KBM-7 (cell line): ENCODE results near the gene SLC25A45.

Experiments used
- DNase-seq: peaks from one replicate; pipeline ENCODE4 v3.0.0-alpha.2; 2015
- in situ Hi-C: fragments of 300-500 bp; cut with MboI; formaldehyde crosslinking; loops from 2 replicates; pipeline ENCODE4 v1.14.3; 2020; ENCODE audit warnings: low sequenced_read_pairs, low pct_unique_long_range_greater_than_20kb, mixed read lengths

Gene SLC25A45

DNA sequence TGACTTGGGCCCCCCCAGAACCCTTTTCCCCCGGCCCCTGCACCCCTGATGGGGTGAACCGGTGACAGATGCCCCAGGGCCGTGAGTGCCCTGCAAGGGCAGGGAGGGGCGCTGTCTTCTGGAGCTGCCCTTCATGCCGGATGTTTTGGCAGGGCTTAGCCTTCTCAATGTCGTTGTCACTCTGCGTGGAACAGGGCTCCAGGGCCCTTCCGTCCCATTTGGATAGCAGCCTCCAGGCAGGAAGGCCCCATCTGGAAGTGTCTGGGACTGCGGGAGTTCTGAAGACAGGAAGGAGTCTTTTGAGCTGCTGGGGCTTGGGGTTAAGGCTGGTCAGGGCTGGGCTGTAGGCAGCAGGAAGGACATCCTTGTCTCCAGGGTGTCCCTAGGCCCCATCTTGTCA, 8.6 kb upstream of the SLC25A45 start:
- in situ Hi-C loops: no loop called here
- DNase-seq: no peak

DNA sequence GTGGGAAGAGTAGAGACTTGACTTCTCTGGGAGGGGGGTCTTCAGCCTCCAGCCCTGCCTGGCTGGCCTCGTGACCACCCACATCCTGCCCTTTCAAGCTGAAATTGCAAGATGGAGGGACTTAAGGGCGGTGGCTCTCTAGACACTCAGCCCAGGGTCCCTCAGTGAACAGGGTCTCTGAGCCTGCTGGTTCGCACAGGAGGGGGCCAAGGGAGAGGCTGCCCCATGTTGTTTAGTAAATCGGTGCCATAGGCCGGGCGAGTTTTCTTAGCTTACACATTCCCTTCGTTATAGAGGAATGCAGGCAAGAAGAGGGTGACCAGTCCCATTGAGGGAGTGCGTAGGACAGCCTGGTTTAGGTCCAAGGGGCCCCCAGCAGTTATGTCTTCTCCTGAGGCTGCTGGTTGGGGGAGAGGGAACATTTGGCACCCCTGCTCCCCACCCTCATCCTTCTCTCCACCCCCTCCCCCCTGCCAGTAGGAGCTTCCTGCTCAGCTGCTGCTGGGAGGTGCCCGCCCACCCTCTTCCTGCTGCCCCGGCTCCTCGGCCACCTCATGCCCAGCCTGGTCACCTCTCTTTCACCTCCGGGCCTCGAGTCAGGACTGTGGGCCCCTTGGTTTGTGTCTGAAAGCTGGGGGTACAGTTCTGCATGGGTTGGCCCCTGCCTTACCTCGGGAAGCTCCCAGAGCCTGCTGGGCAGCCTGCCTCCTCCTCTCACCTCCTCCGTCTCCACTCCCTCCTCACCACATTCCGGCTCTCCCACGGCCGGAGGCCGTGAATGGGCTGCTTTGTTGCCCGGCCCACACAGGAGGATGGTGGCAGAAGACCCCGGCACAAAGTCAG, 7.9 kb upstream of the SLC25A45 start:
- DNase-seq: no peak
- in situ Hi-C loops: no loop called here

DNA sequence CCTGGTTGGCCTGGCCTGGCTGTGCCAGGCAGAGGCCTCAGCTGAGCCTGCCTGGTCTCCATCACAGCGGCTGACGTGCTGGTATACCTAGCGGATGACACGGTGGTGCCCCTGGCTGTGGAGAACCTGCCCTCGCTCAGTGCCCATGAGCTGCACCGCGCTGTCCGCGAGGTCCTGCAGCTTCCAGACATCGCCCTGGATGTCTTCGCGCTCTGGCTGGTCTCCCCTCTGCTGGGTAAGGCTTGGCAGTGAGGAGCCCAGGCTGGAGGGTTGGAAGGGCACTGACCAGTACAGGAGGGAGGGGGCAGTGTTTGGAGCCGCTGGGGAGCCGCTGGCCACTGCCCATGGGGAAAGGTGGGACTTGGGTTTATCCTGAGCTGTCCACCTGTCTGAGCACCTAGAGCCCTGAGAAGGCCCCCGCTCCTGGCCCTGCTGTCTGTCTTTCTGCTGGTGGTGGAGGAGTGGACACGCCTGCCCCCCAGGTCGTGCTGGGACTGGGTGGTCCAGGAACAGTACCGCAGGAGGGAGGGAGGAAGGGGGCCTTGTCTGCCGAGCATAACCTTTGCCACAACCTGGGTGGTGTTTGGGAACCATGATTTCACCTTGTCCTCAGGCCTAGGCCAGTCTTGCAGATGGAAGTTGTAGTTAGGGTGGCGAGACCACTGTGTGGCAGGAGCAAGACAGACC, 7.0 kb upstream of the SLC25A45 start:
- in situ Hi-C loops: no loop called here
- DNase-seq: no peak

DNA sequence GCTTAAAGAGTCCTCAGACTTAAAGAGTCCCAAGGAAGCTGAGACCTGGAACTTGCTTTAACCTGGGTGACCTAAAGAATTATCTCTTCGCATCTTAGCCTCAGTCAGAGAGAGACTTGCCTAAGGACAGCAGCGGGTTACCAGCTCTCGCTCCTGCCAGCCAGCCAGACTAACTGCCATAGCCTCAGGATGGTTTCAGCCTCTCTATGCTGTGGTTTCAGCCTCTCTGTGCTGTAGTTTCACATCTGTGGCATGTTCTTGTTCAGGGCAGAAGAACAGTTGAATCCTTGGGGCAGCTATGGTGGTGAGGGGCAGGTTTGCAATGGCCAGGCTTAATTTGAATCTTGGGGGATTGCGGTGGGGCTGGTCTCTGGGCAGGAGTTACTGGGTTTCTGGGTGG, 6.3 kb upstream of the SLC25A45 start:
- in situ Hi-C loops: no loop called here
- no peak for DNase-seq

DNA sequence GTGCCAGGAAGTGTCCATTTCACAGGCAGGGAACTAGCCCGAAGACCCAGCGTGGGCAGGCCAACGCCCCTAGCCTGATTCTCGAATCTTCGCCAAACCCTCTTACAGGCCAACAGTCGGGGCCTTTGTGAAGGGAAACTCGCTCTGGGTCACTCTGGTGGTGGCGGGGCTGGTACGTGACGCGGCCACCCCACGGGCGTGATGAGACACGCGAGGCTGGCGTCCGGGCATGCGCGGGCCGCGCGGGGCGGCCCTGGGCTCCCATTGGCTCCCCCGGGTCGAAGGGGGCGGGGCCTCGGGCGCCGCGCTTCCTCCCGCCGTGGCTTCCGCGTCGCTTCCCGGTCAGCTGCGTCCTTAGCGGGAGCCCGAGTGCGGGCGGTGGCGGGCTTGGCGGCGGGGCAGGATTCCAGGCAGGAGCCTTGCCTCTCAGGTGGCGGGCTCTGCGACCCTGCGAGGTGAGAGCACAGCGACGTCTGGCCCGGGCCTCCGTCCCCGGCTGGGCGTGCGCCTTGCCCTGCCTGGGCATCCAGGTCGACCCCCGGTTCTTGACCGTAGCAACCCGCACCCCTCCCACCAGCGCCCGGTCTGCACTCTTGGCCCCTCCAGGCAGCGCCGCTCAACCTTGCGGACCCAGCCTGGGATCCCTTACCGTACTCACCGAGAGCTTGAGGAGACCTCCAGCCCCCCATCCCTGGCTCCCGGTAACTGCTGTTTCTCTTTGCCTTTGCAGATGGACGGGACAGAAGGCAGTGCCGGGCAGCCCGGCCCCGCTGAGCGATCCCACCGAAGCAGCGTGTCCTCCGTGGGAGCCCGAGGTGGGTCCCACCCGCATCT, 4.1 kb upstream of the SLC25A45 start, which contains the start of gene FRMD8:
Gene FRMD8 (plus strand): TSS at position 331 of the 834 bp plus-strand sequence. CDS start 400 bp downstream, at position 731.
- DNase-seq: peak; percentile 80
- in situ Hi-C loops: no loop called here

DNA sequence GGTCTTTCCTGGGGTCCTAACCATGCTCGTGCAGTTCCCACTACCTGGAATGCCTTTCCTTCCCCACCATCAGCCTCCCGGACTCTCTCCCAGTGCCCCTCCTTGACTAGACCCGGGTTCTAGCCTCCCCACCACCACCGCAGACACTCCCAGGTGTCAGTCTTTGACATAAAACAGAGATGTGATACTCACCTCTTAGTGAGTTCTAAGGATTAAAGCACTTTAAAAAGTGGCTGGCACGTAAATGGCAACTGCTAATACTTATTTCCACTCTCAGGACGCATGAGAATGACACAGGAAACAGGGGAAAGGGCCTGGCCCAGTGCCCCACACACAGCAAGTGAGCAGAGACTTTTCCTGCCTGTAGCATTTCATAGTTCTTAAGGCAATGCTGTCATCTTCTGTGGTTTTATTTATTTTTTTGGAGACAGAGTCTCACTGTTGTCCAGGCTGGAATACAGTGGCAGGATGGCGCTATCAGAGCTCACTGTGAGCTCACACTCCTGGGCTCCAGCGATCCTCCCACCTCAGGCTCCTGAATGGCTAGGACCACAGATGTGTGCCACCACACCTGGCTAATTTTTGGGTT, 1.9 kb upstream of the SLC25A45 start:
- in situ Hi-C loops: no loop called here
- peak; percentile 29 for DNase-seq

DNA sequence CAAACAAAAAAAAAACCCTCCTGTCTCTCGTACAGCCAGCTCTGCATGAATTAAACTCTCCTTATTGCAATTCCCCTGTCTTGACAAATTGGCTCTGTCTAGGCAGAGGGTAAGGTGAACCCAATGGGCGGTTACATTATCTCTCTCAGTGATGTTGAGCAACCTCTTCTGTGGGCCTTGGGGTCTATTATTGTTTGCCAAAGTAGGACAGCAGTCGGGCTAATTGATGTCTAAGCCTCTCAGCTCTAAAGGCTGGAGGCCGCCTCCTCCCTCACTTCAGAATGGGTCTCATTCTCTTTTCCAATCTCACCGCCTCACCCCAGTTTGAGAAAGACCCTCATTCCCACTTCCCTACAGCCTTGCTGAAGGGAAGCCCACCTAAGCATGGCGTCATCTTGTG, 1.3 kb upstream of the SLC25A45 start:
- no peak for DNase-seq
- in situ Hi-C loops: no loop called here

DNA sequence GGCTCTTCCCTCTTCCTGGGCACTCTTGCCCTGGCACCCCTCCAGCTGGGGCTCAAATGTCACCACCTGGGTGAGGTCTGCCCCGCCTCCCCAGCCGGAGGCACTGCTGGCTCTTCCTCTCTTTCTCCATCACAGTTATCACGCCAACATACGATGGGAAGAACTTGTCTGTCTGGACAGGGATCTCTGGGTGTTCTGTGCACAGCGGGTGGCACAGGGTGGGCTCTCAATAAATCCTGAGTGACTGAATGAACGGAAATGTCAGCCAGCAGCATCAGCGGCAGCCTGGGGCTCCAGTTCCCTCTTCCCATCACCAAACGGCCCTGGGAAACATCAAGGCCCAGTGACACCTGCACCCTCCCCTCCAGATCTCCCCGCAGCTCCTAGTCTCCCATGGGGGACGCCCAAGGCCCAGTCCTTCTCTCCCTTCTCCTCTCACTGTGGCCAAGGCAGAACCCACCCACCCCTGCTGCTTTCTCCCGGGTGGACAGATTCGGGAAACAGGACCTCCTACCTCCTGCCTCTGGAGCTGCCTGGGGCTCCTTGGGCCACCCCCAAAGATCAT, 440 bp upstream of the SLC25A45 start:
- in situ Hi-C loops: no loop called here
- no peak for DNase-seq

DNA sequence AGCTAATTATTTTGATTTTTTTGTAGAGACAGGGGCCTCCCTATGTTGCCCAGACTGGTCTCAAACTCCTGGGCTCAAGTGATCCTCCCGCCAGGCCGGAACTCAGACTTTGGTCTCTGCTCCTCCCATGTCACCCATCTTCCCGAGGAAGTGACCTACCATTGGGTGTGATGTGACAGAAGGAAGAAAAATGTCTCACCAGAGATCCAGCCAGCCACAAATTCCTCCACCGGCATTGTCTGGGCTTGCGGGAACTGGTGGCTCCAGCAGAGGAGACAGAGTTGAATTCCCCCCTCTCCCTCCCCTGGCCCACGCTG, 772 bp downstream of the SLC25A45 start:
- in situ Hi-C loops: no loop called here
- DNase-seq: no peak

DNA sequence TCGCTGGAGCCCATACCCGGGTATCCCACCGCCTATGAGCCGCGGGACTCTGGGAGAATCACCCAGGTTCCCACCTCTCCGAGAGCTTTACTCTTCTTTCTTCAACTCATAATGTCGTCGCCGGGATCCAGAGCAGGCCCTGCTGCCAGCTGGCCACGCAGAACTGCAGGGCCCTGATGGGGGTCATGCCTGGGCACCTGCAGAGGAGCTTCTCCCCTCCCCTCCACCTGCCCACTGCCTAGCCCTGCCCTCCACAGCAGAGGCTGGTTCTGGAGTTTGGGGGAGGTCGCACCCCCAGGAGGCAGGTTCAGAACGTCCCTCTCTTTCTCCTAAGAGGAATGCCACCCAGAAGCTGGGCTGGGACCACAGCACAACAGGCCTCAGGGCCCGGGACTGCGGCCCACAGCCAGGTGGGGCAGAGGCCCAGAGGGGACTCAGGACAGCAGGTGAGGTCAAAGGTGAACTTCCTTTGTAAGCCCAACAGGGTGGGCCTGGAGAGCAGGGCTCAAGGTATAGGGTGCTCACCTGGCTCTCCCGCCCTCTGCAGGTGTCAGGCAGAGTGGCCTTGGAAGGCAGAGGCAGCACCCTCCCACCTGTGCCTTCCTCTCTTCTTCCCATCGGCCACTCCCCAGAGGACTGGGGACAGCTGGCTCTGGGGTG, 1.9 kb downstream of the SLC25A45 start:
- in situ Hi-C loops: no loop called here
- DNase-seq: no peak

DNA sequence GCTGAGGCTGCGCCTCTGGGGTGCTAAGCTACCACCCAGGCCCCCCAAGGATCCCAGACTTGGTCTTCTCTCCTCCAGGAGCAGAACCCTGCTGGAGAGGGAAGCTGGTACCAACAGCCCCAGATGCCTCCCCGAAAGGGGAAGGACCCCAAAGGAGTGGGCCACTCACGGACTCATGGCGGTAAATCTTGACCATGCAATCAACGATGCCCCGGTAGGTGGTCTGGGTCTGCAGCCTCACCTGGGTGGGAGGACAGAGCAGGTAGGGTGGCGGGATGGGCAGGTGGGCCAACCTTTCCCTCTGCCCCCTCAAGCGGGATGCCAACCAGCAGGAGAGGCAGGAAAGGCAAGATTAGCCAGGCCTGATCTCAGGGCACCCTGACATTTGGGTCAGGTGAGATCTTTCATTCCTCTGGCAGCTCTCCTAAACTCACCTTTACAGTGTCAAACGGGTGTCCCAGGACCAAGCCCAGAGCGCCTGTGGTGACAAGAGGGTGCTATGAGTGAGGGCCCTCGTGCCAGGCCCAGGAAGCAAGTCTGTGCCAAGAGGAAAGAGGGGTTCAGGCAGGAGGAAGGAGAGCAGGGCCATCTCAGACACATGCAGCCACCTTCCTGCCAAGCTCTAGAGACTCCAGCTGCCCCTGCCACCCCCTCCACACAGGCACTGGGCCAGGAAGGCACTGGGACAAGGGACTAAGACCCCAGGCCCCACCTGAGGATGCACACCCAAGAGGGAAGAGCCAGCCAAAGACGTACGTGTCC, 2.6 kb downstream of the SLC25A45 start:
- in situ Hi-C loops: no loop called here
- DNase-seq: no peak

DNA sequence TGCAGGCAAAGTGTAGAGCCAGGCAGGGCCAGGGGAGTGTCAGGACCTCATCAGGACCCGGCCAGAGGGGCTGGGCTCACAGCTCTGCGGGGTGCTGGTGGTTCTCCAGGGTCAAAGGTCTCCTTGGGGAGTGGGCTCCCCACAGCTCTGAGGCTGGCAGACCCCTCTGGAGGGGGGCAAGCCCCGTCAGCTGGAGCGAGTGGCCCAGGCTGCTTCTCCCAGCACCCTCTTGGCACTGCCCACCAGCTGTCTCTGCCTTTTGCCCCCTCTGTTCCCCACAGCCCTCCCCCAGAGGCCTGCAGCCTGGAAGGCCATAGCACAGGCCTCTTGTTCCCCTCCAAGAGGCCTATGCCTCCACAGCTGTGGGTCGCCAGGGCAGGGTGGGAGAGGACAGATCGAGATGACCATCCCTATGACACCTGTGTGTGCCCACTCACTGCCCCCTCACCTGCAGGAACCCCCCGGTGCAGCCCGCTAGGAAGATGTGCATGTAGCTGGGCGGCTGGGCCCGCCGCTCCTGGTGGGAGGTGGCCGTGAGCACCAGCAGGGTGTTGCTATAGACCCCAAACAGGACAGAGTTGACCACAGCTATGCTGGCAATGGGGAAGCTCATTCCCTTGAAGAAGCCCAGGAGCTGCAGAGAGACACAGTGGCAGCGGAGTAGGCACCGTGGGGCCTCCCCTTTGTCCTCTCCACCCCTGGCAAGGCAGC, 3.4 kb downstream of the SLC25A45 start:
- in situ Hi-C loops: no loop called here
- no peak for DNase-seq

DNA sequence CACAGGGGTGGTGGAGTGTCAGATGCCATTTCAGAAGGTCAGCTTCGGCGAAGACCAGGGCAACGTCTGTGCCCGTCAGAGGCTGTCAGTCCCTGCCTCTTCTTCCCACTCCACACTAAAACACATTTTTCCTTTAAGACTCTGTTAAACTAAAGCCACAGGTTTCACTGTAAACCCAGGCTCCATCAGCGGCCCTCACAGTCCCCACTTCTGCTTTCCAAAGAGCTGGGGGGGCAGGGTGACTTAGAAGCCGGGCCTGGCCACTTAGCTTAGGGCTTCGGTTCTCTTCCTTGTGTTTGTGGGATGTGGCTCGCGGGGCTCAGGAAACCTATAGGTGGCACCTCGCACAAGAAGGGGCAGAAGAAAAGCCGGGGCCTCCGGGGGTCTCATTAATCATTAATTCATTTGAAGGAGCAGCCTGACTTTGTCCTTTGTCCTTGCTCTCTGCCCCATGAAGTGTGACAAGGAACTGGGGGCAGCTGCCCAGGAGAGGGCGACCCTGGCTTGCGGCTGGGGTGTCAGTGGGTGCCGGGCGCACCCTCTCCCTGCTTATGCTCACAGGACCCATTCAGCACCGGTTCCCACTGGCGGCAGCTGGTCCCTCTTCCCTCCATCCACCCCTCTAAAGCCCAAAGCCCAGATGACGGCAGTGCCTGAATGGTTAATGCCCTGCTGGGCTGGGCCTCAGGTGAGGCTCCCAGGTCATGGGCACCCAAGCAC, 4.1 kb downstream of the SLC25A45 start:
- DNase-seq: peak; percentile 86
- in situ Hi-C loops: no loop called here

DNA sequence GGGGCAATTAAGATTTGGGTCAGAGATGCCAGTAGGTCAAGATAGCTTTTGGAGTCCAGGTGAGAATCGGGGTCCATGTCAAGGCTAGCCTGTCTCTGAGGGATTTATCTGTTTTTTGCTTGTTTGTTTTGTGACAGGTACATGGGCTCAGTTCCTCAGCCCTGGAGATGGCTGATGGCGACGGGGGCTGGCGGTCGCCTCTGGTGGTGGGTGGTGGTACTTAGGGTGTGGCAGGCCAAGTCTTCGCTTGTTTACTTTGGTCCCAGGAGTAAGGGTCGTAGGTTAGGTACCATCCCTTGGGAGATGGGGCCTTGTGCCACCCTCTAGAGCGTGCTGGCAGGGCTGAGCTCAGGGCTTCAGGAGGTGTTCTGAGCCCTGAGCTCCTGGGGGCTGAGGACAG, 4.7 kb downstream of the SLC25A45 start:
- in situ Hi-C loops: no loop called here
- no peak for DNase-seq

DNA sequence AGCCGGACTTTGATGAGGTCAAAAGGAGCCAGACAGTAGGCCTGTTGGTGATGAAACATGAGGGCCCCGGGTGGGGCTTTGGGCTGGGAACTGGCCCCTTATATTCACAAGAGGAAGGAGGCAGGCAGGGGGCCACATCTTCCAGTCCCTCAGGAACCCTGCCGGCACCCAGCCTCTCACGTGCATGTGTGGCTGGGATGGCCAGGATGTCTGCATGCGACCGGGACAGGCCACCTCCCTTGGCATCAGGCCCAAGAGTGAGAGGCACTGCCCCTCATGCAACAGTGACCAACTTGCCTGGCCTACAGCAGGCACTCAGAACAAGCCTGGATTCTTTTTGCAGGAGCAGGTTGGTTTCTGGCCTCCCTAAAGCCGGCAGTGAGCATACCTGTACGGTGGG, 5.4 kb downstream of the SLC25A45 start:
- DNase-seq: no peak
- in situ Hi-C loops: no loop called here

DNA sequence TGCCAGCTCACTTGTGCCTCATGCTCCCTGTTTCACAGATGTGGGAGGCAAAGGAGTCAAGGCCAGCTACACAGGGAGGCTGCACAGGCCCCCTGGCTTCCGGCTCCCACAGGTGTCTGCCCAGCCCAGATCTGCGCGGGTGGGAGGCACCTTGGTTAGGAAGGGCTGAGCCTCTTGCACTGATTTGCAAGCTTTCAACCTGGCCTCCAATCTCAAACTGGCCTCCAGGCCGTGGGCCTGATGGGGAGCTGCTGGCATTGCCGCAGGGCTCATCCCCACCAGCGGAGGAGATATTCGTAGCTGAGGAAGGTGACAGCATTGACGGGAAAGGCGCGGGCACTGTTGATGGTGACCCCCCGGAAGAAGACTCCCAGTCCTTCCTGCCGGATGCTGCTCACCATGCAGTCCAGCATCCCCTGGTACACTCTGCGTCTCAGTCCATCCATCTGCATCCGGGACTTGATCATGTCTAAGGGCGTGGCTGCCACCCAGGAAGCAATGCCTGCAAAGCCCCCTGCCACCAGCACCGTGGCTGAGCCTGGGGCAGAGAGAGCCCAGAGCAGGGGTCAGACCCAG, 6.2 kb downstream of the SLC25A45 start:
- no peak for DNase-seq
- in situ Hi-C loops: no loop called here

DNA sequence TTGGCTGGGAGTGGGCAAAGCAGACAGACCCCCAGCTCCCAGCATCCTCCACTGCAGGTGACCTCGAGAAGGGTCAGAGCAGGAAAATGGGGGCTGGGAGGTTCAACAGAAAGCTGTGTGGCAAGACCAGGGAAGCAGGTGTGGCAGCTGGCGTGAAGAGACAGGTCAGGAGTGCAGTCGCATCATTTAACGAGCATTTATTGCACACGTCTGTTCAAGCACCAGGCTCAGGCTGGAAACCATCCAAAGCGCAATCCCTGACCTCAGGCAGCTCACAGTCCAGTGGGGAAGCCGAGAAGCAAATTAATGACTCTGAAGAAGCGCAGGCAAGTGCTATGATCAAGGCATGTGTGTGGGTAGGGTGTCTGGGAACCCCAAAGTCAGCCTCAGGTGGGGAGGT, 7.4 kb downstream of the SLC25A45 start:
- no peak for DNase-seq
- in situ Hi-C loops: no loop called here
